Tibial artery (tissue), 4 donors: ENCODE data around the gene CTNNA2.

ENCODE experiments used
- DNase-seq, 2 donors: peaks; one replicate each; pipeline ENCODE4 v3.0.0-alpha.2; 2019
- H3K27ac ChIP-seq, 2 donors: fragments of 200-600 bp; sonication (generic) in 1 of 2; 1 replicate in 1 of 2; 2 replicates in 1 of 2; pipeline ENCODE4 v1.5.1; 2018 to 2019; ENCODE audit warnings: mild to moderate bottlenecking in 1 of 2
- H3K27me3 ChIP-seq, 2 donors: fragments of 200-600 bp; sonication (generic) in 1 of 2; one replicate each; pipeline versions ENCODE4 v1.5.1 to v1.6.0; 2016 to 2019
- H3K36me3 ChIP-seq, 3 donors: fragments of 200-600 bp; sonication (generic) in 2 of 3; one replicate each; pipeline ENCODE4 v1.5.1; 2016 to 2019; ENCODE audit warnings: mild to moderate bottlenecking in 2 of 3
- H3K4me1 ChIP-seq, 4 donors: fragments of 200-600 bp; sonication (generic) in 2 of 4; 1 replicate in 3 of 4; 2 replicates in 1 of 4; pipeline ENCODE4 v1.5.1; 2016 to 2019
- H3K4me3 ChIP-seq, 2 donors: fragments of 200-600 bp; sonication (generic) in 1 of 2; 1 replicate in 1 of 2; 2 replicates in 1 of 2; pipeline ENCODE4 v1.5.1; 2018 to 2019; ENCODE audit warnings: mild to moderate bottlenecking in 2 of 2
- H3K9me3 ChIP-seq, 3 donors: fragments of 200-600 bp; sonication (generic) in 1 of 3; one replicate each; pipeline ENCODE4 v1.5.1; 2016 to 2019
- CTCF ChIP-seq, 2 experiments: fragments of 200-600 bp in 1 of 2; fragments of 450-650 bp in 1 of 2; IDR thresholded peaks; one replicate each; pipeline ENCODE4 v1.5.1; 2017 to 2019; ENCODE audit warnings: antibody characterized with exemption in 2 of 2, mild to moderate bottlenecking in 1 of 2, moderate library complexity in 1 of 2
- intact Hi-C: fragments of 100-400 bp; cut with DNase I; formaldehyde crosslinking; loops from one replicate; pipeline ENCODE4 v1.15.0; 2023; ENCODE audit warnings: low total_unique reads

Gene CTNNA2

GRCh38 chr2:80298954-80299353 lies 786.1 kb downstream of the CTNNA2 start:
- DNase-seq = no peak
- Histone ChIP-seq H3K27me3 (peaks cover 0 to 25% of the 10 kb centered on the region in 2 donors), H3K36me3 (no peaks in the 10 kb centered on the region), H3K4me3 (no peak overlapping the region), H3K4me1 (peaks cover 0 to 10% (median 4%) of the 10 kb centered on the region in 4 donors), H3K27ac (no peak overlapping the region), H3K9me3 (no peaks in the 10 kb centered on the region)
- intact Hi-C loops = no loop called here
- TF ChIP-seq CTCF (IDR thresholded peaks at IDR 0.05) = no peak

GRCh38 chr2:80299661-80300060 lies 786.8 kb downstream of the CTNNA2 start:
- Histone ChIP-seq H3K4me3 (no peak overlapping the region), H3K27me3 (peaks cover 0 to 31% of the 10 kb centered on the region in 2 donors), H3K27ac (no peak overlapping the region), H3K9me3 (no peaks in the 10 kb centered on the region), H3K4me1 (peaks cover 0 to 17% (median 6%) of the 10 kb centered on the region in 4 donors), H3K36me3 (no peaks in the 10 kb centered on the region)
- intact Hi-C loops = no loop called here
- no peak for DNase-seq
- TF ChIP-seq CTCF (IDR thresholded peaks at IDR 0.05) = no peak

GRCh38 chr2:80300346-80300745 lies 787.5 kb downstream of the CTNNA2 start:
- intact Hi-C loops = no loop called here
- H3K4me1 ChIP-seq = peaks cover 0 to 17% (median 6%) of the 10 kb centered on the region in 4 donors
- H3K9me3 ChIP-seq = no peaks in the 10 kb centered on the region
- no peak for DNase-seq
- H3K4me3 ChIP-seq = no peak overlapping the region
- H3K27me3 ChIP-seq = peaks cover 0 to 35% of the 10 kb centered on the region in 2 donors
- H3K27ac ChIP-seq = no peak overlapping the region
- no peaks in the 10 kb centered on the region for H3K36me3 ChIP-seq
- no peak for TF ChIP-seq CTCF (IDR thresholded peaks at IDR 0.05)

GRCh38 chr2:80300954-80301353 lies 788.1 kb downstream of the CTNNA2 start:
- no peaks in the 10 kb centered on the region for H3K36me3 ChIP-seq
- H3K4me3 ChIP-seq = no peak overlapping the region
- H3K4me1 ChIP-seq = peaks cover 0 to 17% (median 6%) of the 10 kb centered on the region in 4 donors
- no peak for TF ChIP-seq CTCF (IDR thresholded peaks at IDR 0.05)
- peaks cover 0 to 35% of the 10 kb centered on the region in 2 donors for H3K27me3 ChIP-seq
- intact Hi-C loops = no loop called here
- no peak for DNase-seq
- no peak overlapping the region for H3K27ac ChIP-seq
- H3K9me3 ChIP-seq = no peaks in the 10 kb centered on the region

- Histone ChIP-seq H3K27ac (no peak overlapping the region), H3K4me3 (no peak overlapping the region), H3K27me3 (peaks cover 0 to 35% of the 10 kb centered on the region in 2 donors), H3K9me3 (no peaks in the 10 kb centered on the region), H3K4me1 (peaks cover 0 to 17% (median 6%) of the 10 kb centered on the region in 4 donors), H3K36me3 (no peaks in the 10 kb centered on the region)
- intact Hi-C loops = no loop called here
- no peak for TF ChIP-seq CTCF (IDR thresholded peaks at IDR 0.05)
- DNase-seq = no peak
These were observed 789.1 kb downstream of the CTNNA2 start for GRCh38 chr2:80302001-80302313.
